A549 (cell line): ENCODE results near the gene MAML3. TPM values are rescaled to one million over a fixed set of nuclear protein-coding genes. Genes with fewer than 3 reads are reported as not detected.

Experiments
- ATAC-seq, 2 experiments: fragments of 200-7000 bp in 1 of 2; fragments of >200 bp in 1 of 2; cut with Nextera tagmentation in 1 of 2; cut with Tn5 transposase in 1 of 2; 3 replicates each; pipeline versions ENCODE4 v1.8.0 to v1.9.1; 2018 to 2020; ENCODE audit warnings: mild to moderate bottlenecking in 1 of 2, moderate library complexity in 1 of 2
- CTCF ChIA-PET: fragments of 300-600 bp; sonication (Branson Sonifier 250); formaldehyde crosslinking; extraction: SDS; loops from one replicate; lab custom pipeline; 2021; ENCODE audit warnings: antibody characterized with exemption, inconsistent platforms; lab: Yijun Ruan, JAX
- POLR2A ChIA-PET: fragments of 350-600 bp; formaldehyde crosslinking; extraction: SDS; loops from one replicate; lab custom pipeline; 2021; ENCODE audit warnings: antibody characterized with exemption, inconsistent platforms; lab: Yijun Ruan, JAX
- DNase-seq, 2 experiments: peaks; one replicate each; pipeline versions ENCODE4 v3.0.0 to v3.0.0-alpha.2; 2011 to 2016; ENCODE audit warnings: low read depth in 1 of 2, low spot score in 1 of 2
- FAIRE-seq: peaks from 2 replicates; lab custom pipeline; 2011; peaks lifted over from hg19 to GRCh38; lab: Jason Lieb, UNC
- H3K27ac ChIP-seq, 2 experiments: fragments of >200 bp; sonication (Bioruptor Twin); formaldehyde crosslinking; 3 replicates each; pipeline ENCODE4 v1.5.1; 2016 to 2017
- H3K4me1 ChIP-seq: fragments of >200 bp; sonication (Bioruptor Twin); formaldehyde crosslinking; 3 replicates; pipeline ENCODE4 v1.6.1; 2016
- H3K4me2 ChIP-seq: fragments of >200 bp; sonication (Bioruptor Twin); formaldehyde crosslinking; 3 replicates; pipeline ENCODE4 v1.6.1; 2016
- H3K4me3 ChIP-seq: fragments of >200 bp; sonication (Bioruptor Twin); formaldehyde crosslinking; 3 replicates; pipeline ENCODE4 v1.5.1; 2016
- H3K9me3 ChIP-seq: fragments of >200 bp; sonication (Bioruptor Twin); formaldehyde crosslinking; 3 replicates; pipeline ENCODE4 v1.6.1; 2016
- CEBPB ChIP-seq, 2 experiments: fragments of >200 bp in 1 of 2; sonication (Bioruptor Twin) in 1 of 2; formaldehyde crosslinking in 1 of 2; IDR thresholded peaks; 2 replicates each; pipeline ENCODE4 v1.6.1; 2012 to 2016
- CHD4 ChIP-seq: fragments of 200-600 bp; sonication (generic); IDR thresholded peaks from 2 replicates; pipeline ENCODE4 v1.6.1; 2016; ENCODE audit warnings: antibody characterized with exemption, mild to moderate bottlenecking, borderline replicate concordance
- EHF ChIP-seq: fragments of 250-450 bp; sonication (Bioruptor Pico); IDR thresholded peaks from 2 replicates; pipeline ENCODE4 v1.5.0; 2020; ENCODE audit warnings: mild to moderate bottlenecking
- EP300 ChIP-seq, 2 experiments: fragments of >200 bp; sonication (Bioruptor Twin); formaldehyde crosslinking; IDR thresholded peaks; 2 replicates in 1 of 2; 3 replicates in 1 of 2; pipeline ENCODE4 v1.6.1; 2016 to 2017
- FOSL2 ChIP-seq, 2 experiments: fragments of 450-650 bp in 1 of 2; fragments of >200 bp in 1 of 2; sonication (Bioruptor Twin) in 1 of 2; formaldehyde crosslinking; IDR thresholded peaks; 2 replicates each; pipeline versions ENCODE4 v1.5.0 to v1.6.1; 2016 to 2020; ENCODE audit warnings: mild to moderate bottlenecking in 1 of 2, moderate library complexity in 1 of 2
- GATA3 ChIP-seq: IDR thresholded peaks from 2 replicates; pipeline ENCODE4 v1.6.1; 2012; ENCODE audit warnings: borderline replicate concordance
- HEYL ChIP-seq: fragments of 250-450 bp; sonication (Bioruptor Pico); IDR thresholded peaks from 2 replicates; pipeline ENCODE4 v1.8.0; 2021; ENCODE audit warnings: mild to moderate bottlenecking, moderate library complexity
- HOXA7 ChIP-seq: fragments of 250-450 bp; sonication (Bioruptor Pico); IDR thresholded peaks from 2 replicates; pipeline ENCODE4 v1.5.0; 2020; ENCODE audit warnings: mild to moderate bottlenecking, moderate library complexity
- HOXB13 ChIP-seq: fragments of 250-450 bp; sonication (Bioruptor Pico); IDR thresholded peaks from 2 replicates; pipeline ENCODE4 v1.5.0; 2020; ENCODE audit warnings: low read depth, mild to moderate bottlenecking, moderate library complexity
- JUN ChIP-seq, 2 experiments: fragments of >200 bp; sonication (Bioruptor Twin); formaldehyde crosslinking; IDR thresholded peaks; 2 replicates in 1 of 2; 3 replicates in 1 of 2; pipeline ENCODE4 v1.6.1; 2016 to 2017
- JUNB ChIP-seq: fragments of >200 bp; sonication (Bioruptor Twin); formaldehyde crosslinking; IDR thresholded peaks from 2 replicates; pipeline ENCODE4 v1.6.1; 2016
- MAFK ChIP-seq: fragments of 450-650 bp; IDR thresholded peaks from 2 replicates; pipeline ENCODE4 v1.6.1; 2014; ENCODE audit not compliant: partially characterized antibody
- MYC ChIP-seq: IDR thresholded peaks from 2 replicates; pipeline ENCODE4 v1.6.1; 2012; ENCODE audit warnings: mild to moderate bottlenecking, inconsistent platforms, low read length, improper control_type of control experiment, borderline replicate concordance
- NR3C1 ChIP-seq: fragments of >200 bp; sonication (Bioruptor Twin); formaldehyde crosslinking; IDR thresholded peaks from 3 replicates; pipeline ENCODE4 v1.6.1; 2017
- RAD21 ChIP-seq, 2 experiments: fragments of >200 bp in 1 of 2; sonication (Bioruptor Twin) in 1 of 2; formaldehyde crosslinking in 1 of 2; IDR thresholded peaks in 1 of 2; conservative IDR thresholded peaks in 1 of 2; 2 replicates in 1 of 2; 3 replicates in 1 of 2; pipeline ENCODE4 v1.6.1; 2012 to 2018; ENCODE audit warnings: inconsistent platforms in 1 of 2
- SMC3 ChIP-seq: fragments of >200 bp; sonication (Bioruptor Twin); formaldehyde crosslinking; IDR thresholded peaks from 3 replicates; pipeline ENCODE4 v1.6.1; 2018; ENCODE audit warnings: inconsistent platforms
- TP53 ChIP-seq: fragments of 250-450 bp; sonication (Bioruptor Pico); IDR thresholded peaks from 2 replicates; pipeline ENCODE4 v1.5.0; 2021; ENCODE audit warnings: mild to moderate bottlenecking, moderate library complexity
- ZC3H11A ChIP-seq: fragments of 450-650 bp; IDR thresholded peaks from 2 replicates; pipeline ENCODE4 v1.6.1; 2014; ENCODE audit warnings: antibody characterized with exemption, mild to moderate bottlenecking
- ZSCAN20 ChIP-seq: fragments of 250-450 bp; sonication (Bioruptor Pico); IDR thresholded peaks from 2 replicates; pipeline ENCODE4 v1.8.0; 2022; ENCODE audit warnings: mild to moderate bottlenecking, moderate library complexity
- WGBS: methylation state at CpG from one replicate; pipeline ENCODE4 v1.1.6; 2017; ENCODE audit errors: missing lambda C conversion rate; 5-methylcytosine and 5-hydroxymethylcytosine counted together
- polyA plus RNA-seq, 4 experiments: library from polyadenylated mRNA; depleted of rRNA in 3 of 4; stranded (reverse); fragments of >200 nt; fragmentation: RNase III in 1 of 4; extraction: RNeasy Plus Mini Kit Qiagen cat#74134 plus additional on column Dnase treatment in 1 of 4; gene quantifications; 2 replicates in 3 of 4; 3 replicates in 1 of 4; pipeline ENCODE4 v1.2.3, GENCODE V29; 2011 to 2017
- TF ChIP-seq, protein P1 (sequence below): fragments of >200 bp; sonication (Bioruptor Twin); formaldehyde crosslinking; IDR thresholded peaks from 3 replicates; pipeline ENCODE4 v1.6.1; 2016
- TF ChIP-seq, protein P2 (sequence below): IDR thresholded peaks from 2 replicates; pipeline ENCODE4 v1.6.1; 2012
- TF ChIP-seq, protein P3 (sequence below): fragments of 150-350 bp; IDR thresholded peaks from 2 replicates; pipeline ENCODE4 v1.6.1; 2014; ENCODE audit warnings: low read depth, mild to moderate bottlenecking, low read length

Gene MAML3
- polyA plus RNA-seq, 2 of the 4 experiments (the other 2 are of a cell fraction), result 9.0 to 22.2 TPM

DNA sequence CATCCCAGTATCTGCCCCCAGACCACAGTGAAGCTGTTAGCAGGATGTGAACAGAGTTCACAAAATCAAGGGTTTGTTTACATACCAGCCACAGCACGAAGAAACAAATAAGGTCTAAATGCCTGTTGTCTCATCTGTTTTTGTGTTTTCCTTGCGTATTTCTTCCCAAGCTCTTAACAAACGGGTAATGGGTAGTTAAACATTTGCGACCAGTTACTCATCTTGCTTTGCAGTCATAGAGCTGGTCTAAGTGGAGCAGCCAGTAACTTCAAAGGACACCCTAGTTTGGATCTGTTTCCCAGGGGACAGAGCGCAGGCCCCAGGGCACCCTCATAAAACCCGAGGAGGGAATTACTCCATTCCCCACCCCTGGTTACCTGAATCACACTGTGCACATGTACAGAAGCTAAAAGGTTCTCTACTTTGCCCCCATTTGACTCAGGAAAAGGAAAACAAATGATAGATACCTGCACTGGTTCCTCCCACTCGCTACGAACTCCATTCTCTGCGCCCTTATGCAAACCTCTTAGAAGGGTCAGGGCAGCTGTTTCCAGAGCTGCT is 68.8 kb downstream of the MAML3 start:
- no peaks in the 10 kb centered on the region for H3K9me3 ChIP-seq
- peak overlapping the region; percentile 83 for H3K4me2 ChIP-seq
- ChIA-PET POLR2A (interaction anchor here (1.2 to 1.5 kb wide), 7 partner anchors 11 to 69 kb away, joined by 3 to 9 read pairs (median 6); partner anchors contain the start of gene MAML3), CTCF (interaction anchor here (0.8 to 1.4 kb wide), 3 partner anchors 33 to 168 kb away, joined by 3 to 4 read pairs (median 3); no protein-coding TSS in a partner anchor)
- H3K4me1 ChIP-seq, result peaks cover 96% of the 10 kb centered on the region
- peak overlapping the region; percentile 26; the same call in 2 of the 3 replicates for H3K4me3 ChIP-seq
- peak; percentile 63; the same call in 1 of the 2 replicates for TF ChIP-seq MYC
- no peak for TF ChIP-seq HOXA7
- peak; percentile 83 for TF ChIP-seq JUNB
- no peak for TF ChIP-seq ZSCAN20 (CRISPR knock-in tag)
- TF ChIP-seq GATA3, result peak; percentile 84
- TF ChIP-seq EHF (CRISPR knock-in tag), result no peak
- TF ChIP-seq, protein P1, sequence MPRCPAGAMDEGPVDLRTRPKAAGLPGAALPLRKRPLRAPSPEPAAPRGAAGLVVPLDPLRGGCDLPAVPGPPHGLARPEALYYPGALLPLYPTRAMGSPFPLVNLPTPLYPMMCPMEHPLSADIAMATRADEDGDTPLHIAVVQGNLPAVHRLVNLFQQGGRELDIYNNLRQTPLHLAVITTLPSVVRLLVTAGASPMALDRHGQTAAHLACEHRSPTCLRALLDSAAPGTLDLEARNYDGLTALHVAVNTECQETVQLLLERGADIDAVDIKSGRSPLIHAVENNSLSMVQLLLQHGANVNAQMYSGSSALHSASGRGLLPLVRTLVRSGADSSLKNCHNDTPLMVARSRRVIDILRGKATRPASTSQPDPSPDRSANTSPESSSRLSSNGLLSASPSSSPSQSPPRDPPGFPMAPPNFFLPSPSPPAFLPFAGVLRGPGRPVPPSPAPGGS, result peak; percentile 40; the same call in 1 of the 3 replicates
- TF ChIP-seq EP300 (IDR thresholded peaks at IDR 0.05), result peak; percentile 89 to 92; a peak in 4 of 5 replicates
- TF ChIP-seq NR3C1, result no peak
- TF ChIP-seq MAFK, result no peak
- TF ChIP-seq CHD4, result no peak
- TF ChIP-seq, protein P2, sequence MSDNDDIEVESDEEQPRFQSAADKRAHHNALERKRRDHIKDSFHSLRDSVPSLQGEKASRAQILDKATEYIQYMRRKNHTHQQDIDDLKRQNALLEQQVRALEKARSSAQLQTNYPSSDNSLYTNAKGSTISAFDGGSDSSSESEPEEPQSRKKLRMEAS, result peak; percentile 72
- no peak for TF ChIP-seq TP53 (CRISPR knock-in tag)
- peak; percentile 36; the same call in 1 of the 2 replicates for TF ChIP-seq FOSL2 (IDR thresholded peaks at IDR 0.05)
- TF ChIP-seq FOSL2 (CRISPR knock-in tag; IDR thresholded peaks at IDR 0.05), result peak; percentile 87
- 0 out of 2 replicates have a peak, but pooled peaks have one; percentile 50 for TF ChIP-seq HOXB13 (CRISPR knock-in tag)
- peak; percentile 25 to 56; a peak in 4 of 5 replicates for TF ChIP-seq RAD21 (conservative IDR thresholded peaks at IDR 0.05 in 1 of 2, IDR thresholded peaks at IDR 0.05 in 1 of 2)
- peak in 1 of 2 experiments; percentile 57; a peak in 2 of 4 replicates for TF ChIP-seq CEBPB (IDR thresholded peaks at IDR 0.05)
- peak; percentile 25; the same call in 2 of the 3 replicates for TF ChIP-seq SMC3
- peak; percentile 84 to 91 for TF ChIP-seq JUN (IDR thresholded peaks at IDR 0.05)
- H3K27ac ChIP-seq, result peak overlapping the region; percentile 97 to 99
- ATAC-seq (peak; percentile 90 to 94), FAIRE-seq (no peak), DNase-seq (peak; percentile 58 to 97)
- WGBS, result 2% methylated on average over 9 of the region's 9 CpGs

DNA sequence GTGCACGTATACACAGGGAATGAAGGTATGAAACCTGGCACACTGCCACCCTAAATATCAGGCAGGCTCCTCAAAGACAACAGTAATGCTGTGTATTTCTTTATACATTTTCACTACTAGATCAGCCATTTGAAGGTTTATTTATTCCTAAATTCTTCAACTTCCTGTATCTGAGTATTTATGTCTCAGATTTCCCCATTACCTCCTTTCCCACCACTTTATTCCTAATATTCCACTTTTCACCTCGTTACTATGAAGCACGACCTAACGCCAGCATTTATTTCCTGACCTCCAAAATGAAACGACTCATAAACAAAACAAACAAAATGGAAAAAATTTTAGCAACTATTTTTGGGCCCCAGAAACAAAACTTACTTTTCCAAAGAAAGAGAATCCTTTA is 69.6 kb downstream of the MAML3 start:
- DNase-seq (no peak), ATAC-seq (no peak), FAIRE-seq (no peak)
- 6% methylated on average over 5 of the region's 5 CpGs for WGBS
- peak overlapping the region; percentile 97 to 99 for H3K27ac ChIP-seq
- peak overlapping the region; percentile 24; the same call in 2 of the 3 replicates for H3K4me3 ChIP-seq
- CTCF ChIA-PET, result no interaction called here
- TF ChIP-seq ZC3H11A (no peak), HEYL (0 out of 2 replicates have a peak, but pooled peaks have one; percentile 11)
- TF ChIP-seq, protein P3, sequence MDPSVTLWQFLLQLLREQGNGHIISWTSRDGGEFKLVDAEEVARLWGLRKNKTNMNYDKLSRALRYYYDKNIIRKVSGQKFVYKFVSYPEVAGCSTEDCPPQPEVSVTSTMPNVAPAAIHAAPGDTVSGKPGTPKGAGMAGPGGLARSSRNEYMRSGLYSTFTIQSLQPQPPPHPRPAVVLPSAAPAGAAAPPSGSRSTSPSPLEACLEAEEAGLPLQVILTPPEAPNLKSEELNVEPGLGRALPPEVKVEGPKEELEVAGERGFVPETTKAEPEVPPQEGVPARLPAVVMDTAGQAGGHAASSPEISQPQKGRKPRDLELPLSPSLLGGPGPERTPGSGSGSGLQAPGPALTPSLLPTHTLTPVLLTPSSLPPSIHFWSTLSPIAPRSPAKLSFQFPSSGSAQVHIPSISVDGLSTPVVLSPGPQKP, result no peak
- H3K4me1 ChIP-seq, result peaks cover 96% of the 10 kb centered on the region
- no peaks in the 10 kb centered on the region for H3K9me3 ChIP-seq
- H3K4me2 ChIP-seq, result peak overlapping the region; percentile 83
- POLR2A ChIA-PET, result interaction anchor here (0.6 to 1.5 kb wide), 6 partner anchors 11 to 70 kb away, joined by 3 to 9 read pairs (median 6); partner anchors contain the start of gene MAML3
